H9 (cell line): ENCODE data around the gene C11orf24. TPM values are rescaled to one million over a fixed set of nuclear protein-coding genes. Genes with fewer than 3 reads are reported as not detected.
A peak's percentile ranks its signal among the peaks of the same experiment; 100 is the strongest.

Experiments used
- DNase-seq: peaks from one replicate; pipeline ENCODE4 v3.0.0-alpha.2; 2017
- H2AFZ ChIP-seq: one replicate; pipeline ENCODE4 v1.6.1; 2013; ENCODE audit warnings: mild to moderate bottlenecking, low read length, control low read depth, moderate library complexity
- H2AK5ac ChIP-seq: 2 replicates; pipeline ENCODE4 v1.6.1; 2013; ENCODE audit warnings: low read length, control low read depth, mixed read lengths; ENCODE audit not compliant: insufficient read length
- H2BK120ac ChIP-seq: one replicate; pipeline ENCODE4 v1.6.1; 2013; ENCODE audit warnings: low read depth, mild to moderate bottlenecking, low read length, control low read depth, inconsistent platforms; ENCODE audit not compliant: poor library complexity, severe bottlenecking
- H2BK12ac ChIP-seq: 2 replicates; pipeline ENCODE4 v1.6.1; 2013; ENCODE audit warnings: low read length, control low read depth, mixed read lengths, low read depth; ENCODE audit not compliant: insufficient read length
- H2BK15ac ChIP-seq: 2 replicates; pipeline ENCODE4 v1.6.1; 2013; ENCODE audit warnings: low read depth, low read length, control low read depth
- H2BK20ac ChIP-seq: one replicate; pipeline ENCODE4 v1.6.1; 2013; ENCODE audit warnings: low read depth, mild to moderate bottlenecking, low read length, control low read depth, inconsistent platforms; ENCODE audit not compliant: poor library complexity, severe bottlenecking
- H2BK5ac ChIP-seq: 2 replicates; pipeline ENCODE4 v1.6.1; 2013; ENCODE audit warnings: low read length, control low read depth, mixed read lengths; ENCODE audit not compliant: insufficient read length
- H3K14ac ChIP-seq: 2 replicates; pipeline ENCODE4 v1.6.1; 2013; ENCODE audit warnings: low read length, control low read depth; ENCODE audit not compliant: insufficient read depth
- H3K18ac ChIP-seq: 2 replicates; pipeline ENCODE4 v1.6.1; 2013; ENCODE audit warnings: low read depth, mild to moderate bottlenecking, mixed read lengths, low read length, control low read depth; ENCODE audit not compliant: insufficient read length
- H3K23ac ChIP-seq: 2 replicates; pipeline ENCODE4 v1.6.1; 2013; ENCODE audit warnings: low read length, control low read depth, mixed read lengths, low read depth; ENCODE audit not compliant: insufficient read length
- H3K23me2 ChIP-seq: 2 replicates; pipeline ENCODE4 v1.6.1; 2013; ENCODE audit warnings: low read depth, mild to moderate bottlenecking, mixed read lengths, low read length, control low read depth; ENCODE audit not compliant: insufficient read length, poor library complexity, severe bottlenecking
- H3K27ac ChIP-seq: 2 replicates; pipeline ENCODE4 v1.5.1; 2013; ENCODE audit warnings: low read length, control low read depth, mixed read lengths, low read depth; ENCODE audit not compliant: insufficient read length
- H3K27me3 ChIP-seq: 2 replicates; pipeline ENCODE4 v1.6.1; 2013; ENCODE audit warnings: low read length, control low read depth, inconsistent platforms; ENCODE audit not compliant: insufficient read depth
- H3K4ac ChIP-seq: 2 replicates; pipeline ENCODE4 v1.6.1; 2013; ENCODE audit warnings: low read depth, mild to moderate bottlenecking, control low read depth, inconsistent platforms, low read length, moderate library complexity
- H3K4me1 ChIP-seq: 2 replicates; pipeline ENCODE4 v1.6.1; 2013; ENCODE audit warnings: low read length, control low read depth, inconsistent platforms; ENCODE audit not compliant: insufficient read depth
- H3K4me2 ChIP-seq: 2 replicates; pipeline ENCODE4 v1.6.1; 2013; ENCODE audit warnings: low read length, control low read depth, mixed read lengths; ENCODE audit not compliant: insufficient read length, insufficient read depth
- H3K56ac ChIP-seq: 2 replicates; pipeline ENCODE4 v1.6.1; 2013; ENCODE audit warnings: low read depth, mild to moderate bottlenecking, mixed read lengths, low read length, control low read depth; ENCODE audit not compliant: insufficient read length
- H3K79me1 ChIP-seq: 2 replicates; pipeline ENCODE4 v1.6.1; 2013; ENCODE audit warnings: low read depth, mild to moderate bottlenecking, moderate library complexity, low read length, control low read depth, inconsistent platforms; ENCODE audit not compliant: insufficient read depth, poor library complexity, severe bottlenecking
- H3K79me2 ChIP-seq: 2 replicates; pipeline ENCODE4 v1.6.1; 2013; ENCODE audit warnings: low read length, control low read depth, inconsistent platforms; ENCODE audit not compliant: insufficient read depth
- H3K9ac ChIP-seq: 2 replicates; pipeline ENCODE4 v1.6.1; 2013; ENCODE audit warnings: low read length, control low read depth, mixed read lengths; ENCODE audit not compliant: insufficient read length; ENCODE audit errors: extremely low read depth
- H3K9me3 ChIP-seq: one replicate; pipeline ENCODE4 v1.6.1; 2013; ENCODE audit warnings: low read depth, low read length, inconsistent platforms; ENCODE audit not compliant: control insufficient read depth
- H3T11ph ChIP-seq: one replicate; pipeline ENCODE4 v1.6.1; 2013; ENCODE audit warnings: mild to moderate bottlenecking, low read length, control low read depth, inconsistent platforms
- H4K20me1 ChIP-seq: one replicate; pipeline ENCODE4 v1.6.1; 2013; ENCODE audit not compliant: control insufficient read depth, insufficient read length, insufficient read depth
- H4K5ac ChIP-seq: 2 replicates; pipeline ENCODE4 v1.6.1; 2013; ENCODE audit warnings: low read depth, mild to moderate bottlenecking, mixed read lengths, low read length, control low read depth; ENCODE audit not compliant: insufficient read length
- H4K8ac ChIP-seq: replicated peaks from 2 replicates; pipeline ENCODE4 v1.6.1; 2013; ENCODE audit warnings: low read length, control low read depth, mixed read lengths, low read depth; ENCODE audit not compliant: insufficient read length
- H4K91ac ChIP-seq: 2 replicates; pipeline ENCODE4 v1.6.1; 2013; ENCODE audit warnings: low read depth, mild to moderate bottlenecking, moderate library complexity, mixed read lengths, low read length, control low read depth; ENCODE audit not compliant: insufficient read length
- H3K27ac Mint-ChIP-seq, 3 experiments: 2 replicates in 2 of 3; 3 replicates in 1 of 3; pipeline ENCODE4 v1.8.0; 2020 to 2021; ENCODE audit warnings: mixed read lengths in 3 of 3, mild to moderate bottlenecking in 1 of 3, moderate library complexity in 1 of 3
- H3K27me3 Mint-ChIP-seq: 2 replicates; pipeline ENCODE4 v1.8.0; 2021; ENCODE audit warnings: low read depth, mild to moderate bottlenecking, moderate library complexity, mixed read lengths
- H3K36me3 Mint-ChIP-seq, 3 experiments: 2 replicates in 2 of 3; 3 replicates in 1 of 3; pipeline ENCODE4 v1.8.0; 2020 to 2021; ENCODE audit warnings: low read depth in 3 of 3, mixed read lengths in 3 of 3; ENCODE audit not compliant: insufficient read depth in 1 of 3
- H3K4me1 Mint-ChIP-seq, 2 experiments: 2 replicates each; pipeline ENCODE4 v1.8.0; 2020; ENCODE audit warnings: mixed read lengths in 2 of 2
- H3K4me3 Mint-ChIP-seq, 2 experiments: 2 replicates in 1 of 2; 3 replicates in 1 of 2; pipeline ENCODE4 v1.8.0; 2020 to 2021; ENCODE audit warnings: mild to moderate bottlenecking in 2 of 2, mixed read lengths in 2 of 2, moderate library complexity in 1 of 2
- H3K9me3 Mint-ChIP-seq, 2 experiments: 2 replicates in 1 of 2; 3 replicates in 1 of 2; pipeline ENCODE4 v1.8.0; 2020; ENCODE audit warnings: mild to moderate bottlenecking in 2 of 2, mixed read lengths in 2 of 2, moderate library complexity in 1 of 2
- CTCF ChIP-seq: fragments of 200-600 bp; sonication (generic); conservative IDR thresholded peaks from 3 replicates; pipeline ENCODE4 v1.8.0; 2021; ENCODE audit warnings: antibody characterized with exemption, mild to moderate bottlenecking
- WGBS: extraction: QIAGEN DNeasy Blood & Tissue Kit; methylation state at CpG from one replicate; pipeline ENCODE4 v1.1.7; 2013; ENCODE audit warnings: missing lambda C conversion rate, low lambda C conversion rate, mixed read lengths; ENCODE audit not compliant: insufficient read length; ENCODE audit errors: extremely low coverage; 5-methylcytosine and 5-hydroxymethylcytosine counted together
- total RNA-seq: library from RNA; stranded (reverse); gene quantifications from 2 replicates; pipeline ENCODE4 v1.2.1, GENCODE V29; 2021

Gene C11orf24
- total RNA-seq, 1 experiment from 2014 or later = 46.8 TPM

GRCh38 chr11:68266121-68266891 lies 5.5 kb downstream of the C11orf24 start:
- H4K5ac ChIP-seq = no peak overlapping the region
- no peaks in the 10 kb centered on the region for H3K27me3 ChIP-seq
- Mint-ChIP-seq H3K9me3 (no peaks in the 10 kb centered on the region; a peak in 1 of 5 replicates), H3K4me3 (no peak overlapping the region), H3K4me1 (peaks cover 11 to 12% of the 10 kb centered on the region in 2 experiments), H3K27me3 (no peaks in the 10 kb centered on the region), H3K36me3 (peaks cover 43 to 64% (median 64%) of the 10 kb centered on the region in 3 experiments), H3K27ac (no peak overlapping the region)
- peaks cover 4% of the 10 kb centered on the region for H3K79me1 ChIP-seq
- no peak overlapping the region for H3T11ph ChIP-seq
- H4K20me1 ChIP-seq = no peaks in the 10 kb centered on the region
- H3K9me3 ChIP-seq = no peaks in the 10 kb centered on the region
- H3K4me1 ChIP-seq = no peaks in the 10 kb centered on the region; the same call in 1 of the 2 replicates
- H2BK5ac ChIP-seq = no peak overlapping the region
- H2BK20ac ChIP-seq = no peak overlapping the region
- no peak overlapping the region for H2BK12ac ChIP-seq
- no peak for TF ChIP-seq CTCF
- H3K4ac ChIP-seq = no peak overlapping the region
- no peak overlapping the region for H4K8ac ChIP-seq
- peak; percentile 19 for DNase-seq
- H2AK5ac ChIP-seq = no peak overlapping the region
- H2BK15ac ChIP-seq = no peak overlapping the region
- H2BK120ac ChIP-seq = no peak overlapping the region
- no peak overlapping the region for H3K4me2 ChIP-seq
- H3K56ac ChIP-seq = no peak overlapping the region
- H3K23ac ChIP-seq = no peak overlapping the region
- no peak overlapping the region for H3K9ac ChIP-seq
- H3K27ac ChIP-seq = no peak overlapping the region
- no peak overlapping the region for H4K91ac ChIP-seq
- no peak overlapping the region for H2AFZ ChIP-seq
- H3K14ac ChIP-seq = no peak overlapping the region
- H3K18ac ChIP-seq = no peak overlapping the region
- peaks cover 2% of the 10 kb centered on the region; the same call in 1 of the 2 replicates for H3K79me2 ChIP-seq
- H3K23me2 ChIP-seq = no peaks in the 10 kb centered on the region
- no CpG with 5 or more reads among the region's 16 CpGs for WGBS
